Measurements from ENCODE around the gene CHD3.

Gene CHD3

DNA sequence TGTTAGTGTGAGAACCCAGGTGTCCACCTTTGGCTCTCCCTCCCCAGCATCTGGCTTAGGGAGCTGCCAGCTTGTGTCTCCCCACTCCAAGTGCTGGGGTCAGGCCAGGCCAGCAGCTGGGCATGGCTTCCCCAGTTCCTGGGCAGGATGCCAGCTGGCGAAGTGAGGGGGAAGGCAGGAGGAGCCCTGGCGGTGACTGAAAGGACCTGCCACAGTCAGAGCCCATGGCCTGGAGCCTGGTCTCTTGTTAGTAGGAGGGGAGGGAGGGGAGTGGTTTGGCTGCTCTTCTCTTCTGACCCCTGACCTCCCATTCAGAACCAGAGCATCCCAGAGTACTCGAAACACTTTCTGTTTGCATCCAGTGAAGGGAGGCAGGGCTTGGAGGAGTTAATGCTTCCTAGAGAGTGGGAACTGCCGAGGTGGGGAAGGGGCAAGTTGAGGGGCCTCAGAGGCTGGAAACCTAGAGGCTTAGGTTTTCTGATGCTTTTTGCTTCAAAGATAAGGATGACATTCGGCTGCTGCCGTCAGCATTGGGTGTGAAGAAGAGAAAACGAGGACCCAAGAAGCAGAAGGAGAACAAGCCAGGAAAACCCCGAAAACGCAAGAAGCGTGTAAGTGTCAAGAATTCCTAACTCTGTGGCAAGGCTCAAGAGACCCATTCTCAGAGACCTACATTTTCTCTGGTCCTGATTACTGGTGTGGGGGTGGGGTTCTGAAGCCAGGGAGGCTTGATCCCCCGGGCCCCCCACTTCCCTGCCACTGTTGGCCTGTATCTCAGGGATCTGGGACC is 772 bp downstream of the CHD3 start:
- POLR2A ChIA-PET, result no interaction called here
- TF ChIP-seq, protein P1, sequence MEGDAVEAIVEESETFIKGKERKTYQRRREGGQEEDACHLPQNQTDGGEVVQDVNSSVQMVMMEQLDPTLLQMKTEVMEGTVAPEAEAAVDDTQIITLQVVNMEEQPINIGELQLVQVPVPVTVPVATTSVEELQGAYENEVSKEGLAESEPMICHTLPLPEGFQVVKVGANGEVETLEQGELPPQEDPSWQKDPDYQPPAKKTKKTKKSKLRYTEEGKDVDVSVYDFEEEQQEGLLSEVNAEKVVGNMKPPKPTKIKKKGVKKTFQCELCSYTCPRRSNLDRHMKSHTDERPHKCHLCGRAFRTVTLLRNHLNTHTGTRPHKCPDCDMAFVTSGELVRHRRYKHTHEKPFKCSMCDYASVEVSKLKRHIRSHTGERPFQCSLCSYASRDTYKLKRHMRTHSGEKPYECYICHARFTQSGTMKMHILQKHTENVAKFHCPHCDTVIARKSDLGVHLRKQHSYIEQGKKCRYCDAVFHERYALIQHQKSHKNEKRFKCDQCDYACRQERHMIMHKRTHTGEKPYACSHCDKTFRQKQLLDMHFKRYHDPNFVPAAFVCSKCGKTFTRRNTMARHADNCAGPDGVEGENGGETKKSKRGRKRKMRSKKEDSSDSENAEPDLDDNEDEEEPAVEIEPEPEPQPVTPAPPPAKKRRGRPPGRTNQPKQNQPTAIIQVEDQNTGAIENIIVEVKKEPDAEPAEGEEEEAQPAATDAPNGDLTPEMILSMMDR (IDR thresholded peaks at IDR 0.05; ENCODE audit: control extremely low read depth, extremely low read depth, low read depth, missing control alignments), result no peak
- CTCF ChIA-PET, result interaction anchor here (1.2 to 1.3 kb wide), 2 partner anchors 12 to 100 kb away, joined by 3 to 7 read pairs; no protein-coding TSS in a partner anchor
- no peak for DNase-seq (ENCODE audit: extremely low spot score)

DNA sequence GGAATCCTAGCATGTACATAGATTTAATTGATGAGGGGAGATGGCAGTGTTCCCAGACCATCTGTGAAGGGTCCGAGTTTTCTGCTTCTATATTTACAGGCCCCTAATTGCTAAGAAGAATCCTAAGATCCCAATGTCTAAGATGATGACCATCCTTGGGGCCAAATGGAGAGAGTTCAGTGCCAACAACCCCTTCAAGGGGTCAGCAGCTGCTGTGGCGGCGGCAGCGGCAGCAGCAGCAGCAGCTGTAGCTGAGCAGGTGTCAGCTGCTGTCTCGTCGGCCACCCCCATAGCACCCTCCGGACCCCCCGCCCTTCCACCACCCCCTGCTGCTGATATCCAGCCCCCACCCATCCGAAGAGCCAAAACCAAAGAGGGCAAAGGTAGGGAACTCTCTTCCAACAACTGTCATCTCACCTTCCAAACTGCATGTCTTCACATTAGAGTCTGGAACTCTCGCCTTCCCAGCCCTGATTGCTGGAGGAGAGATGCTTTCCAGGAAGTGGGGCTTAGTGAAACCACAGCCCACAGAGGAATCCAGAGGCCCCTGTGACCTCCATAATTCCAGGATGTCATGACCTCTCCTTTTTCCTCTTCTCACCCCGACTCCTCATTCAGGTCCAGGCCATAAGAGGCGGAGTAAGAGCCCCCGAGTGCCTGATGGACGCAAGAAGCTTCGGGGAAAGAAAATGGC is 4.7 kb downstream of the CHD3 start:
- POLR2A ChIA-PET, result no interaction called here

DNA sequence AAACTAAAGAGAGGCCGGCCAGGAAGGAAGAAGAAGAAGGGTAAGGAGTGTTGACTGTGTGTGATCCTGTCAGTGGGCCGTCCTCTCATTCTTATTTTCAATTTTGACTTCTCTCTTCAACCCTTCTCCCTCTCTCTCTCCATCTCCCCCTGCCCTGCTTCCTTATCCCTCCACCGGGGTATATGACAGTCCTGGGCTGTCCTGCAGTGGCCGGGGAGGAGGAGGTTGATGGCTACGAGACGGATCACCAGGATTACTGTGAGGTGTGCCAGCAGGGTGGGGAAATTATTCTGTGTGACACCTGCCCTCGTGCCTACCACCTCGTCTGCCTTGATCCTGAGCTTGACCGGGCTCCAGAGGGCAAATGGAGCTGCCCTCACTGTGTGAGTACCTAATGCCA is 5.6 kb downstream of the CHD3 start:
- ChIA-PET CTCF (interaction anchor here (1.5 kb wide), 1 partner anchor 11 kb away, joined by 4 read pairs; no protein-coding TSS in a partner anchor), POLR2A (no interaction called here)
- no peak for DNase-seq (ENCODE audit: extremely low spot score)
- TF ChIP-seq, protein P1 (IDR thresholded peaks at IDR 0.05; ENCODE audit: control extremely low read depth, extremely low read depth, low read depth, missing control alignments), result no peak

More for the DNA sequence above, 4.7 kb downstream of the CHD3 start:
- CTCF ChIA-PET, result no interaction called here
- DNase-seq (ENCODE audit: extremely low spot score), result no peak
- TF ChIP-seq, protein P1 (IDR thresholded peaks at IDR 0.05; ENCODE audit: control extremely low read depth, extremely low read depth, low read depth, missing control alignments), result no peak

DNA sequence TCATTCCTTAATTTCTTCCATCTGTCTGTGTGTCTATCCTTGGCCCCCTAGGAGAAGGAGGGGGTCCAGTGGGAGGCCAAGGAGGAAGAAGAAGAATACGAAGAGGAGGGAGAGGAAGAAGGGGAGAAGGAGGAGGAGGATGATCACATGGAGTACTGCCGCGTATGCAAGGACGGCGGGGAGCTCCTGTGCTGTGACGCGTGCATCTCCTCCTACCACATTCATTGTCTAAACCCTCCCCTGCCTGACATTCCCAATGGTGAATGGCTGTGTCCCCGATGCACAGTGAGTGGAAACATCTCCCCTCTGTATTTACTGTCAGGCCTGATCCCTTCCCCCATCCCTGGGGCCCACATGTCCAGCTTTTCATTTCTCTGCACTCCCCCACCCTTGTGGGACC is 6.3 kb downstream of the CHD3 start:
- CTCF ChIA-PET, result interaction anchor here (1.5 to 4.0 kb wide), 2 partner anchors 12 to 16 kb away, joined by 4 to 14 read pairs; no protein-coding TSS in a partner anchor
- POLR2A ChIA-PET, result no interaction called here
- no peak for DNase-seq (ENCODE audit: extremely low spot score)
- TF ChIP-seq, protein P1 (IDR thresholded peaks at IDR 0.05; ENCODE audit: control extremely low read depth, extremely low read depth, low read depth, missing control alignments), result no peak

DNA sequence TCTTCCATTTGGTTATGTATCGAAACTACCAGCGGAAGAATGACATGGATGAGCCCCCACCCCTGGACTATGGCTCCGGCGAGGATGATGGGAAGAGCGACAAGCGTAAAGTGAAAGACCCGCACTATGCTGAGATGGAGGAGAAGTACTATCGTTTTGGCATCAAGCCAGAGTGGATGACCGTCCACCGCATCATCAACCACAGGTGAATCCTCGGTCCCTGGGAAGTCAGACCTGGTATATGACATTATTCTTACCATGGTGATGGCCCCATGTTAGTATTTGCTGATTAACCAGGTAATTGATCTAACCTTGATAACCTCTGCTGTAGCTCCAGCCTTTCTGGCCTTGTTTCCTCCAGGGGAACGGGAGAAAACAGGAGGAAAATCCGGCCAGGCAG is 8.5 kb downstream of the CHD3 start:
- DNase-seq (ENCODE audit: extremely low spot score), result no peak
- ChIA-PET CTCF (interaction anchor here (1.3 to 4.1 kb wide), 9 partner anchors 14 to 160 kb away, joined by 3 to 24 read pairs (median 6); partner anchors contain the start of gene RNF227), POLR2A (no interaction called here)
- TF ChIP-seq, protein P1 (IDR thresholded peaks at IDR 0.05; ENCODE audit: control extremely low read depth, extremely low read depth, low read depth, missing control alignments), result no peak

DNA sequence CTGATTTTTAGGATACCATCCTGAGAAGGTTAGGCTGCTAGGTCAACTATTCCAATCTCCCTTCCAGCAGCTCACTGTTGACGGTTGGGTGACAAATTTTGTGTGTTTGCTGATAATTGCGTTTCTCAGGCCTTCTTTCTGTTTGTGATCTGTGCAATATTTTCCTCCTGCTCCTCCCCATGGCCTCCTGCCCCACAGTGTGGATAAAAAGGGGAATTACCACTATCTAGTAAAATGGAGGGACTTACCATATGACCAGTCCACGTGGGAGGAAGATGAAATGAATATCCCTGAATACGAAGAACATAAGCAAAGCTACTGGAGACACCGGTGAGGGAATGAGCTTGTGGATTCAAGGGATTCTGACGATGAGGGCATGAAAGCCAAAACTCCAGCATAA is 9.2 kb downstream of the CHD3 start:
- ChIA-PET CTCF (interaction anchor here (0.8 to 4.1 kb wide), 13 partner anchors 14 to 176 kb away, joined by 3 to 24 read pairs (median 5); partner anchors contain the start of gene RNF227), POLR2A (no interaction called here)
- no peak for DNase-seq (ENCODE audit: extremely low spot score)
- TF ChIP-seq, protein P1 (IDR thresholded peaks at IDR 0.05; ENCODE audit: control extremely low read depth, extremely low read depth, low read depth, missing control alignments), result no peak

Data from GM10248 (cell line).